ENCODE results near the gene ESAM. TPM values are rescaled to one million over a fixed set of nuclear protein-coding genes. Genes with fewer than 3 reads are reported as not detected.

The ESAM gene
- total RNA-seq, 5 donors from 2014 or later (not counting 1 experiment from before 2014, with no cell fraction given) = 1.2 to 3.5 (median 2.5) TPM

GRCh38 chr11:124796312-124796711, 34.2 kb upstream of the ESAM start:
- Mint-ChIP-seq H3K27ac (no peak overlapping the region), H3K4me3 (no peak overlapping the region), H3K36me3 (no peaks in the 10 kb centered on the region), H3K4me1 (peaks cover 39 to 48% (median 48%) of the 10 kb centered on the region in 3 donors), H3K9me3 (no peaks in the 10 kb centered on the region), H3K27me3 (no peaks in the 10 kb centered on the region)
- H3K36me3 ChIP-seq (ENCODE audit: control insufficient read depth in 2 of 2, extremely low read depth in 1 of 2, insufficient read depth in 1 of 2, low read length in 1 of 2) = no peaks in the 10 kb centered on the region
- DNase-seq (no peak), ATAC-seq (replicated peaks in 1 of 4) (no peak)
- WGBS (ENCODE audit: insufficient coverage) = 100% methylated on average over 1 of the region's 3 CpGs
- POLR2A ChIA-PET = interaction anchor here (0.5 to 0.6 kb wide), 2 partner anchors 295 to 310 kb away, joined by 3 read pairs; no protein-coding TSS in a partner anchor
- CTCF ChIA-PET = interaction anchor here in 1 of 2 donors (0.6 kb wide), 1 partner anchor 11 kb away, joined by 3 read pairs; no protein-coding TSS in a partner anchor
- no peaks in the 10 kb centered on the region for H3K27me3 ChIP-seq (replicated peaks in 1 of 2; ENCODE audit: control insufficient read depth in 2 of 2, extremely low read depth in 1 of 2, insufficient read depth in 2 of 2, low read length in 1 of 2)
- no peak overlapping the region for H3K4me3 ChIP-seq (ENCODE audit: control insufficient read depth in 1 of 2, extremely low read depth in 1 of 2, low read length in 1 of 2)
- H3K9me3 ChIP-seq = no peaks in the 10 kb centered on the region
- peaks cover 11 to 13% of the 10 kb centered on the region in 2 experiments for H3K4me1 ChIP-seq (ENCODE audit: control insufficient read depth in 1 of 2, extremely low read depth in 1 of 2, insufficient read depth in 2 of 2, low read length in 2 of 2)
- no peak overlapping the region for H3K27ac ChIP-seq (ENCODE audit: low read length)

- H3K27ac ChIP-seq (ENCODE audit: low read length) = no peak overlapping the region
- peaks cover 0 to 5% of the 10 kb centered on the region in 2 experiments for H3K4me1 ChIP-seq (ENCODE audit: control insufficient read depth in 1 of 2, extremely low read depth in 1 of 2, insufficient read depth in 2 of 2, low read length in 2 of 2)
- H3K36me3 ChIP-seq (ENCODE audit: control insufficient read depth in 2 of 2, extremely low read depth in 1 of 2, insufficient read depth in 1 of 2, low read length in 1 of 2) = no peaks in the 10 kb centered on the region
- POLR2A ChIA-PET = interaction anchor here in 1 of 2 donors (0.7 kb wide), 1 partner anchor 159 kb away, joined by 3 read pairs; no protein-coding TSS in a partner anchor
- peaks cover 42 to 50% (median 44%) of the 10 kb centered on the region in 3 donors for H3K4me1 Mint-ChIP-seq
- H3K36me3 Mint-ChIP-seq = no peaks in the 10 kb centered on the region
- ATAC-seq (replicated peaks in 1 of 4) = peak in 3 of 4 experiments; percentile 52 to 64 (median 53)
- H3K9me3 Mint-ChIP-seq = no peaks in the 10 kb centered on the region
- DNase-seq = peak in 5 of 35 experiments; percentile 3 to 68 (median 13)
- H3K4me3 ChIP-seq (ENCODE audit: control insufficient read depth in 1 of 2, extremely low read depth in 1 of 2, low read length in 1 of 2) = no peak overlapping the region
- no peaks in the 10 kb centered on the region for H3K9me3 ChIP-seq
- no peak overlapping the region for H3K4me3 Mint-ChIP-seq
- no CpG with 5 or more reads among the region's 2 CpGs for WGBS (ENCODE audit: insufficient coverage)
- CTCF ChIA-PET = interaction anchor here (0.5 to 3.1 kb wide), 23 partner anchors 10 to 353 kb away, joined by 3 to 27 read pairs (median 5); partner anchors contain the start of genes SIAE (in 2 of the 2) and SPA17 (in 2 of the 2)
- no peaks in the 10 kb centered on the region for H3K27me3 Mint-ChIP-seq
- H3K27me3 ChIP-seq (replicated peaks in 1 of 2; ENCODE audit: control insufficient read depth in 2 of 2, extremely low read depth in 1 of 2, insufficient read depth in 2 of 2, low read length in 1 of 2) = no peaks in the 10 kb centered on the region
- no peak overlapping the region for H3K27ac Mint-ChIP-seq
Observed at GRCh38 chr11:124793466-124794278, 31.6 kb upstream of the ESAM start.

GRCh38 chr11:124791626-124792341, 29.7 kb upstream of the ESAM start:
- ATAC-seq (replicated peaks in 1 of 4) = no peak
- no peak overlapping the region for H3K27ac ChIP-seq (ENCODE audit: low read length)
- Mint-ChIP-seq H3K4me1 (peaks cover 31 to 45% (median 34%) of the 10 kb centered on the region in 3 donors), H3K27ac (no peak overlapping the region), H3K36me3 (no peaks in the 10 kb centered on the region), H3K9me3 (no peaks in the 10 kb centered on the region), H3K27me3 (no peaks in the 10 kb centered on the region), H3K4me3 (no peak overlapping the region)
- no peaks in the 10 kb centered on the region for H3K27me3 ChIP-seq (replicated peaks in 1 of 2; ENCODE audit: control insufficient read depth in 2 of 2, extremely low read depth in 1 of 2, insufficient read depth in 2 of 2, low read length in 1 of 2)
- ChIA-PET CTCF (no interaction called here), POLR2A (interaction anchor here in 1 of 2 donors (0.6 kb wide), 1 partner anchor 715 kb away, joined by 3 read pairs; no protein-coding TSS in a partner anchor)
- no peak overlapping the region for H3K4me3 ChIP-seq (ENCODE audit: control insufficient read depth in 1 of 2, extremely low read depth in 1 of 2, low read length in 1 of 2)
- H3K9me3 ChIP-seq = no peaks in the 10 kb centered on the region
- no peak for DNase-seq
- 80% methylated on average over 1 of the region's 4 CpGs for WGBS (ENCODE audit: insufficient coverage)
- peaks cover 0 to 2% of the 10 kb centered on the region in 2 experiments for H3K4me1 ChIP-seq (ENCODE audit: control insufficient read depth in 1 of 2, extremely low read depth in 1 of 2, insufficient read depth in 2 of 2, low read length in 2 of 2)
- no peaks in the 10 kb centered on the region for H3K36me3 ChIP-seq (ENCODE audit: control insufficient read depth in 2 of 2, extremely low read depth in 1 of 2, insufficient read depth in 1 of 2, low read length in 1 of 2)

- Histone ChIP-seq H3K27me3 (replicated peaks in 1 of 2; ENCODE audit: control insufficient read depth in 2 of 2, extremely low read depth in 1 of 2, insufficient read depth in 2 of 2, low read length in 1 of 2) (no peaks in the 10 kb centered on the region), H3K36me3 (ENCODE audit: control insufficient read depth in 2 of 2, extremely low read depth in 1 of 2, insufficient read depth in 1 of 2, low read length in 1 of 2) (no peaks in the 10 kb centered on the region), H3K4me1 (ENCODE audit: control insufficient read depth in 1 of 2, extremely low read depth in 1 of 2, insufficient read depth in 2 of 2, low read length in 2 of 2) (peaks cover 0 to 2% of the 10 kb centered on the region in 2 experiments), H3K9me3 (no peaks in the 10 kb centered on the region), H3K27ac (ENCODE audit: low read length) (no peak overlapping the region), H3K4me3 (ENCODE audit: control insufficient read depth in 1 of 2, extremely low read depth in 1 of 2, low read length in 1 of 2) (no peak overlapping the region)
- CTCF ChIA-PET = interaction anchor here in 1 of 2 donors (0.5 to 1.5 kb wide), 4 partner anchors 9 to 118 kb away, joined by 3 to 5 read pairs (median 4); no protein-coding TSS in a partner anchor
- Mint-ChIP-seq H3K27me3 (no peaks in the 10 kb centered on the region), H3K4me1 (peaks cover 27 to 45% (median 28%) of the 10 kb centered on the region in 3 donors), H3K4me3 (no peak overlapping the region), H3K36me3 (no peaks in the 10 kb centered on the region), H3K27ac (no peak overlapping the region), H3K9me3 (no peaks in the 10 kb centered on the region)
- ATAC-seq (replicated peaks in 1 of 4) (no peak), DNase-seq (no peak)
- POLR2A ChIA-PET = no interaction called here
Observed at GRCh38 chr11:124788521-124788920, 26.4 kb upstream of the ESAM start.

GRCh38 chr11:124784051-124784450, 22.0 kb upstream of the ESAM start:
- Histone ChIP-seq H3K4me3 (ENCODE audit: control insufficient read depth in 1 of 2, extremely low read depth in 1 of 2, low read length in 1 of 2) (no peak overlapping the region), H3K4me1 (ENCODE audit: control insufficient read depth in 1 of 2, extremely low read depth in 1 of 2, insufficient read depth in 2 of 2, low read length in 2 of 2) (no peaks in the 10 kb centered on the region), H3K27ac (ENCODE audit: low read length) (no peak overlapping the region), H3K27me3 (replicated peaks in 1 of 2; ENCODE audit: control insufficient read depth in 2 of 2, extremely low read depth in 1 of 2, insufficient read depth in 2 of 2, low read length in 1 of 2) (no peaks in the 10 kb centered on the region), H3K9me3 (no peaks in the 10 kb centered on the region), H3K36me3 (ENCODE audit: control insufficient read depth in 2 of 2, extremely low read depth in 1 of 2, insufficient read depth in 1 of 2, low read length in 1 of 2) (no peaks in the 10 kb centered on the region)
- H3K27ac Mint-ChIP-seq = no peak overlapping the region
- POLR2A ChIA-PET = no interaction called here
- 100% methylated on average over 2 of the region's 2 CpGs for WGBS (ENCODE audit: insufficient coverage)
- no peak overlapping the region for H3K4me3 Mint-ChIP-seq
- peaks cover 0 to 12% (median 6%) of the 10 kb centered on the region in 3 donors for H3K4me1 Mint-ChIP-seq
- H3K27me3 Mint-ChIP-seq = no peaks in the 10 kb centered on the region
- ATAC-seq (replicated peaks in 1 of 4) (no peak), DNase-seq (no peak)
- no peaks in the 10 kb centered on the region for H3K9me3 Mint-ChIP-seq
- CTCF ChIA-PET = interaction anchor here (0.7 to 3.4 kb wide), 2 partner anchors 10 to 114 kb away, joined by 4 to 13 read pairs; no protein-coding TSS in a partner anchor
- no peaks in the 10 kb centered on the region for H3K36me3 Mint-ChIP-seq

- Mint-ChIP-seq H3K4me1 (peaks cover 10 to 16% (median 15%) of the 10 kb centered on the region in 3 donors), H3K27me3 (no peaks in the 10 kb centered on the region), H3K36me3 (peaks cover 8% of the 10 kb centered on the region), H3K27ac (no peak overlapping the region), H3K9me3 (no peaks in the 10 kb centered on the region), H3K4me3 (no peak overlapping the region)
- Histone ChIP-seq H3K27ac (ENCODE audit: low read length) (no peak overlapping the region), H3K4me3 (ENCODE audit: control insufficient read depth in 1 of 2, extremely low read depth in 1 of 2, low read length in 1 of 2) (no peak overlapping the region), H3K27me3 (replicated peaks in 1 of 2; ENCODE audit: control insufficient read depth in 2 of 2, extremely low read depth in 1 of 2, insufficient read depth in 2 of 2, low read length in 1 of 2) (no peaks in the 10 kb centered on the region), H3K36me3 (ENCODE audit: control insufficient read depth in 2 of 2, extremely low read depth in 1 of 2, insufficient read depth in 1 of 2, low read length in 1 of 2) (no peaks in the 10 kb centered on the region), H3K4me1 (ENCODE audit: control insufficient read depth in 1 of 2, extremely low read depth in 1 of 2, insufficient read depth in 2 of 2, low read length in 2 of 2) (peaks cover 0 to 2% of the 10 kb centered on the region in 2 experiments), H3K9me3 (no peaks in the 10 kb centered on the region)
- no peak for ATAC-seq (replicated peaks in 1 of 4)
- ChIA-PET CTCF (interaction anchor here (0.6 to 3.4 kb wide), 3 partner anchors 11 to 867 kb away, joined by 3 to 13 read pairs (median 5); no protein-coding TSS in a partner anchor), POLR2A (interaction anchor here in 1 of 2 donors (0.7 kb wide), 1 partner anchor 329 kb away, joined by 3 read pairs; no protein-coding TSS in a partner anchor)
- 88% methylated on average over 3 of the region's 4 CpGs for WGBS (ENCODE audit: insufficient coverage)
- no peak for DNase-seq
Observed at GRCh38 chr11:124783002-124783401, 20.9 kb upstream of the ESAM start.
